ENCODE results near the gene KSR2. TPM values are rescaled to one million over a fixed set of nuclear protein-coding genes. Genes with fewer than 3 reads are reported as not detected.

KSR2 gene
- polyA plus RNA-seq, 3 donors from 2014 or later: not detected

DNA sequence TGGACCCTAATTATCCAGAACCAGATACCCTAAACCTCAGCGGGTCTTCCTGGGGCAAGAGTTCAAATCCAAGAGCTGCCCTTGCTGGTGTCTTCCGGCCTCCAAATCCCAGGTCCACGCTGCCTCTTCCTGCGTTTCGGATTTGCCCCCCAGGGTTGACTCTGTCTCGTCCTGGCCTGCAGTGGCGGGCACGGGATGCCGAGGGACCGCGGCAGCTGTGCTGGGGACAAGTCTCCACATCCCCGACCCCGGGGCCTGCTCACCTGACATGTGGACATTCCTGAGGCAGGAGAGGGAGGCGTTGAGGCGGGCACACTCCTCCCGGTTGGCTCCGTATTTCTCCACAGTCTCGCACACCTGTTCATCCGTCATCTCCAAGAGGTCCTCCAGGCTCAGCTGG, 113.6 kb downstream of the KSR2 start:
- DNase-seq: no peak
- Mint-ChIP-seq H3K9me3 (peaks cover 0 to 6% (median 0%) of the 10 kb centered on the region in 6 donors), H3K4me3 (no peak overlapping the region), H3K4me1 (no peaks in the 10 kb centered on the region), H3K27ac (no peak overlapping the region), H3K27me3 (ENCODE audit: low read depth in 3 of 3) (peaks cover 2% of the 10 kb centered on the region in 3 donors), H3K36me3 (no peaks in the 10 kb centered on the region)

DNA sequence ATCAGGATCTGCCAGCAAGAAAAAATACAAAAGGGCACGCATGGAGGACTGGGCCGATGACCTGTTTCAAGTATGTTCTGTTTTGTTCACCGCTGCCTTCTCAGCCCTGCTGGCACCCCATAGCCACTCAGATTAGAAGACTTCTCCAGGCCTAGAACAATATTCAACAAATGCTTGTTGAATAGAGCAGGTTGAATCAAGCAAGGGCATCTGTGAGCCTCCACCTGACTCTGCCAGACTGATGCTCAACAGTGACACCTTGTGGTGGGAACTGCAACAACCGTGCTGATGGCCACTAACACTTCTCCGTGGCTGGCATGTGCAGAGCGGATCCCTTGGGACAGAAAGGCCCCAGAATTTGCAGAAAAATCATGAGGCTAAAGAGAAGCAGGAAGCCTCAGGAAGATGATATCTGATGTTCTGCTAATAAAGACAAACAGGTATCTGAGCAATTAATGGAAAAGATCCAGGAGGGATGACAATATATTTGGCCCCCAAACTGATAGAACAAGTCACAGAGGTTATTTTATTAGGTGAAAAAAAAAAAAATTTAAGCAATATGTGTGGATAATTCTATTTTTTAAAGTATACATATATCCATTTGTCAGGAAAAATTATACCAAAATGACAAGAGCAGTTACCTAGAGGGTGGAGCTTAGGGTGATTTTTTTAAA, 114.3 kb downstream of the KSR2 start:
- H3K4me3 Mint-ChIP-seq: no peak overlapping the region
- peaks cover 0 to 6% (median 0%) of the 10 kb centered on the region in 6 donors for H3K9me3 Mint-ChIP-seq
- no peaks in the 10 kb centered on the region for H3K4me1 Mint-ChIP-seq
- peaks cover 2 to 6% (median 4%) of the 10 kb centered on the region in 3 donors for H3K27me3 Mint-ChIP-seq (ENCODE audit: low read depth in 3 of 3)
- H3K36me3 Mint-ChIP-seq: no peaks in the 10 kb centered on the region
- no peak for DNase-seq
- H3K27ac Mint-ChIP-seq: no peak overlapping the region

DNA sequence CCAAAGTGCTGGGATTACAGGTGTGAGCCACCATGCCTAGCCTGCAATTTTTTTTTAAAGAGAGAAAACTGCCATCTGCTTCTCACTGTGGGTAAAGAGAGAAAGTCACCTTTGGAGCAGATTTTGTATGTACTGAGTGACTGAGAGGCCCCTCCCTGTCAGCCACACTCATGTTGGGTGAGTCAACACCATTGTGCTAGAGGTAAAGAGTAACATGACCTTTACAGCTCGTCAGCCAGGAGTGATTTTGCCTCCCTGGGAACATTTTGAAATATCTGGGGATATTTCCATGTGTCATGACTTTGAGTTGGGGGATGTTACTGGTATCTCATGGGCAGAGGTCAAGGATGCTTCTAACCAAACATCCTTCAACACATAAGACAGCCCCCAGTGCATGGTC, 115.2 kb downstream of the KSR2 start:
- no peak for DNase-seq
- no peaks in the 10 kb centered on the region for H3K4me1 Mint-ChIP-seq
- H3K27ac Mint-ChIP-seq: no peak overlapping the region
- H3K9me3 Mint-ChIP-seq: peaks cover 0 to 6% (median 0%) of the 10 kb centered on the region in 6 donors
- peaks cover 2 to 6% (median 5%) of the 10 kb centered on the region in 3 donors for H3K27me3 Mint-ChIP-seq (ENCODE audit: low read depth in 3 of 3)
- no peaks in the 10 kb centered on the region for H3K36me3 Mint-ChIP-seq
- no peak overlapping the region for H3K4me3 Mint-ChIP-seq

DNA sequence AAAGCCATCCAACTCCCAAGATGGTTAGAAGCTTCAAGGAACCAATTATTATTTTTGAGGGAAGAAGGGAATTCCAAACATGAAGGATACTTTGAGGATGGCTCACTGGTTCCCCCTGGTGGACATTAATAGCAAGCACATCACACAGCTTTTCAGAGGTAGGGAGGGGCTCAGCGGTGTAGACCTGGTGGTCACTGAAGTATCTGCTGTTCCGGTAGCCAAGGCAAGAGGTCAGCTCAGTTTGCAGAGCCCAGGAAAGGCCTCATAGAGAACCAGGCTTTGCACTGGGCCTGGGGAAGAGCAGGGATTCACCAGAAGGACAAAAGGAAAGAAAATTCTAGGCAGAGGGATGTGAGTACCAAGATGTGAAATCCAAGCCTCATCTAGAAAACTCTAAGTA, 118.7 kb downstream of the KSR2 start:
- no peak overlapping the region for H3K27ac Mint-ChIP-seq
- H3K4me1 Mint-ChIP-seq: no peaks in the 10 kb centered on the region
- no peak for DNase-seq
- no peak overlapping the region for H3K4me3 Mint-ChIP-seq
- H3K9me3 Mint-ChIP-seq: peaks cover 0 to 3% (median 0%) of the 10 kb centered on the region in 6 donors
- H3K36me3 Mint-ChIP-seq: no peaks in the 10 kb centered on the region
- H3K27me3 Mint-ChIP-seq (ENCODE audit: low read depth in 3 of 3): peaks cover 0 to 9% (median 7%) of the 10 kb centered on the region in 3 donors

DNA sequence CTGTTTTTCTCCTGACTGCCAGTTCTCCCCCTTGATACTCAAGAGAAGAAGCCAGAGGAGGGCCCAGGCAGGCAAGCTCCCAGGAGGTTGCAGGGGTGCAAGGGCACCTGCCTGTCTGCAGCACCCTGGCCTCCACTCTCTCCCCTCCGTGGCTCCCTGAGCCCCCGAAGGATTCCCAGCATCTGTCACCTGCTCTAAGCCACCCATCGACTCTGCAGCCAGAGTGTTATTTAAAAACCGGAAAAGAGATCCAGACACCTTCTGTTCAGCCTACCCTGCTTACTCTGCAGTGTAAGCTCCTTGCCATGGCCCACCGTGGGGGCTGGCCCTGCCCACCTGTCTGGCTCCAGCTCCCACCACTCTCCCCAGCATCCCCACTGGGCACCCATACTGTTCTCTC, 121.4 kb downstream of the KSR2 start:
- no peaks in the 10 kb centered on the region for H3K4me1 Mint-ChIP-seq
- H3K9me3 Mint-ChIP-seq: peaks cover 0 to 4% (median 0%) of the 10 kb centered on the region in 6 donors
- no peak for DNase-seq
- no peaks in the 10 kb centered on the region for H3K36me3 Mint-ChIP-seq
- H3K27ac Mint-ChIP-seq: no peak overlapping the region
- H3K4me3 Mint-ChIP-seq: no peak overlapping the region
- H3K27me3 Mint-ChIP-seq (ENCODE audit: low read depth in 3 of 3): peaks cover 0 to 12% (median 9%) of the 10 kb centered on the region in 3 donors

DNA sequence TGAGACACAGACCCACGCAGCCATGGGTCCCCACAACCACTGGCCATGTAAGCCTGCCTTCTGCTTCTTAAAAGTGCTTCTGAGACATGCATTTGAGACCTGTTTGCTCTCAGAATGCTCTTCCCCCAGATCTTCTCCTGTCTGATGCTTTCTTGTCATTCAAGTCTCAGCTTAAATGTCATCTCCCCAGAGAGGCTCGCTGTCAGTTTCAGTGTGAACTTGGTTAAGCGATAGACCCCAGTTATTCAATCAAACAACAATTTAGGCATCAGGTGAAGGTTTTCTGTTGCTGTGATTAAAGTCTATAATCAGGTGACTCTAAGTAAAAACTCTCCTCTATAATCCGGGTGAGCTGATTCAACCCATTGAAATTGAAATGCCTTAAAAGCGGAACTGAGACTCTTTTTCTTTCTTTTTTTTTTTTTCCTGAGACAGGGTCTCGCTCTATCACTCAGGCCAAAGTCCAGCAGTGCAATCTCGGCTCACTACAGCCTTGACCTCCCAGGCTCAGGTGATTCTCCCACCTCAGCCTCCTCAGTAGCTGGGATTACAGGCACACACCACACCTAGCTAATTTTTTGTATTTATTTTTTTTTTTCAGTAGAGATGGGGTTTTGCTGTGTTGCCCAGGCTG, 123.4 kb downstream of the KSR2 start:
- Mint-ChIP-seq H3K4me1 (no peaks in the 10 kb centered on the region), H3K36me3 (no peaks in the 10 kb centered on the region), H3K9me3 (peaks cover 0 to 4% (median 0%) of the 10 kb centered on the region in 6 donors), H3K27ac (no peak overlapping the region), H3K27me3 (ENCODE audit: low read depth in 3 of 3) (peaks cover 0 to 14% (median 9%) of the 10 kb centered on the region in 3 donors), H3K4me3 (no peak overlapping the region)
- DNase-seq: no peak

DNA sequence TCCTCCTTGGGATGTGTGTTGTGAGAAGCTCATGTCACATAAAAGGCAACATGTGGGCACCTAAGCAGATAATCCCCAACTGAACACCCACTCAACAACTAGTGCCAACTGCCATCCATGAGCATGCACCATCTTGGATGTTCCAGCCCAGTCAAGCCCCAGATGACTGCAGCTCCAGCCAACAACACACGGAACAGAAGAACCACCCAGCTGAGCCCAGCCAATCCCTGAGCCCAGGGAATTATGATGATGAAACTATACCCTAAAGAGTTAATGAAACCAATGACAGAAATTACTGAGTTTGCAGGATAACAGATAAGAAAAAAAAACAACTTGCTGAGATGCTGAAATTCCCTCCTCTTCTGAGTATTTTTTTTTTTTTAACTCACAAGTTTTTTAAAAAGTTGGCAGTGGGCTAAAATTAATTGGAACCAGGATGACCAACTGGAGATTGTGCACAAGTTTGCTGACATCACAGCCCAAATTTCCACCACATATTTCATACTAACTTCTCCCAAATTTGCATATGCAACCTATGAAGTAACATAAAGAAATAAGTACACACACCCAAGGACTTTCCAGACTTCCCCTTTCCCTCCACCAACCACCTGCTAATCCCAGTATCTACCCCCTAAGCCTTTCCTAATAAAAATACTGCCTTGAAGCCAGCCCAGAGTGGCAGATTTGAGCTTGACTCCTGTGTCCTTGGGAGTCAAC, 124.5 kb downstream of the KSR2 start:
- Mint-ChIP-seq H3K27me3 (ENCODE audit: low read depth in 3 of 3) (peaks cover 0 to 13% (median 6%) of the 10 kb centered on the region in 3 donors), H3K27ac (no peak overlapping the region), H3K9me3 (peaks cover 0 to 4% (median 0%) of the 10 kb centered on the region in 6 donors), H3K4me3 (no peak overlapping the region), H3K36me3 (no peaks in the 10 kb centered on the region), H3K4me1 (no peaks in the 10 kb centered on the region)
- DNase-seq: no peak

DNA sequence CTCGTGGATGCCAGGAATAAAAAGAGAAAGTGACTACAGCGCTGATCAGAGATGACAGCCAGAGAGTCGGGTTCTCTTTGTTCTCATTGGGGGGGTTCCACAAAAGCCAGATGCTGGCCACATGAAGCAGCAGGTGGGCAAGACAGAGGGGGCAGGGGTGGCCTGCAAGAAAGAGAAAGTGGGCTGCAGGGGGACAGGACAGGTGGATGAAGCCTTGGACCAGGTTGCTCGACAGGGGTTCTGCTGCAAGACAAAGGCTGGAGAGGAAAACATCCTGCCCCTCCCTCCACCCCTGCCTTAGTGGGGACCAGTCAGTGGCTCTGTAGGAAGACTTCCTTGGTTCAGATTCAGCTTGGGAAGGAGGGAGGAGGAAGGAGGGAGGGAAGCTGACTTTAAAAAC, 126.2 kb downstream of the KSR2 start:
- Mint-ChIP-seq H3K9me3 (peaks cover 0 to 4% (median 0%) of the 10 kb centered on the region in 6 donors), H3K27me3 (ENCODE audit: low read depth in 3 of 3) (peaks cover 0 to 11% (median 4%) of the 10 kb centered on the region in 3 donors), H3K36me3 (no peaks in the 10 kb centered on the region), H3K27ac (no peak overlapping the region), H3K4me1 (no peaks in the 10 kb centered on the region), H3K4me3 (no peak overlapping the region)
- no peak for DNase-seq

DNA sequence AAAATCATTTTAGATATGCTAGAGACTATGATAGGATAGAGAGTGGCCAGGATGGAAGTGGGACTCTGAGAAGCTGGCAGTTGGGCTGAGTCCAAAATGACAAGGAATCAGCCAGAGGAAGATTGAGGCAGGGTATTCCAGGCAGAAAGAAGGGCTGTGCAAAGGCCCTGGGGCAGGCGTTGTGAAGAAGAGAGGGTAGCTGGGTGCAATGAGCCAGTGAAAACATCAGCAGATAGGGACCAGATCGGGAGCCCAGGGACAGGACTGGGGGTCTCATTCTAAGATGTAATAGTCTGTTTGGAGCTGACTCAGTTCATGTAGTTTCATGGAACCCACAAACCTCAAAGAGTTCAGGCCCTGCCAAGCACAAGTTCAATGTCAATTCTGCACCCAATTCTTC, 126.6 kb downstream of the KSR2 start:
- H3K9me3 Mint-ChIP-seq: peaks cover 0 to 4% (median 0%) of the 10 kb centered on the region in 6 donors
- H3K4me3 Mint-ChIP-seq: no peak overlapping the region
- no peak for DNase-seq
- peaks cover 0 to 2% of the 10 kb centered on the region in 2 donors for H3K4me1 Mint-ChIP-seq
- no peak overlapping the region for H3K27ac Mint-ChIP-seq
- H3K36me3 Mint-ChIP-seq: no peaks in the 10 kb centered on the region
- H3K27me3 Mint-ChIP-seq (ENCODE audit: low read depth in 3 of 3): peaks cover 0 to 11% (median 4%) of the 10 kb centered on the region in 3 donors

DNA sequence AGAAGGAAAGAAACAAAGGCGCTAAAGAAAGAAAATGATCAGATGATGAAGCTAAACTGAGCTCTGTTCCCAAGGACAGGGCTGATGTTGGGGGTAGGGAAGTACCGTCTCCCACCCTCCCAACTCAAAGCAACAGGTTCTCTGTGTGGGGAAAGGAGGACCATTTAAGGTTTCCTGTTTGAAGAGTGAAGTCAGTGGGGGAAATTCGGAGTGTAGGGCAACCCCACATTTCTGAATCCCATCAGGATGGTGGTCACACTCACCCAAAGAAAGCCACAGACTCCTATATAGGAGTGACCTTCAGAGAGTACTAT, 131.1 kb downstream of the KSR2 start:
- H3K27me3 Mint-ChIP-seq (ENCODE audit: low read depth in 3 of 3): peaks cover 0 to 6% (median 2%) of the 10 kb centered on the region in 3 donors
- no peak overlapping the region for H3K27ac Mint-ChIP-seq
- no peaks in the 10 kb centered on the region for H3K9me3 Mint-ChIP-seq
- no peaks in the 10 kb centered on the region for H3K36me3 Mint-ChIP-seq
- no peak for DNase-seq
- H3K4me3 Mint-ChIP-seq: no peak overlapping the region
- H3K4me1 Mint-ChIP-seq: peaks cover 0 to 7% of the 10 kb centered on the region in 2 donors

DNA sequence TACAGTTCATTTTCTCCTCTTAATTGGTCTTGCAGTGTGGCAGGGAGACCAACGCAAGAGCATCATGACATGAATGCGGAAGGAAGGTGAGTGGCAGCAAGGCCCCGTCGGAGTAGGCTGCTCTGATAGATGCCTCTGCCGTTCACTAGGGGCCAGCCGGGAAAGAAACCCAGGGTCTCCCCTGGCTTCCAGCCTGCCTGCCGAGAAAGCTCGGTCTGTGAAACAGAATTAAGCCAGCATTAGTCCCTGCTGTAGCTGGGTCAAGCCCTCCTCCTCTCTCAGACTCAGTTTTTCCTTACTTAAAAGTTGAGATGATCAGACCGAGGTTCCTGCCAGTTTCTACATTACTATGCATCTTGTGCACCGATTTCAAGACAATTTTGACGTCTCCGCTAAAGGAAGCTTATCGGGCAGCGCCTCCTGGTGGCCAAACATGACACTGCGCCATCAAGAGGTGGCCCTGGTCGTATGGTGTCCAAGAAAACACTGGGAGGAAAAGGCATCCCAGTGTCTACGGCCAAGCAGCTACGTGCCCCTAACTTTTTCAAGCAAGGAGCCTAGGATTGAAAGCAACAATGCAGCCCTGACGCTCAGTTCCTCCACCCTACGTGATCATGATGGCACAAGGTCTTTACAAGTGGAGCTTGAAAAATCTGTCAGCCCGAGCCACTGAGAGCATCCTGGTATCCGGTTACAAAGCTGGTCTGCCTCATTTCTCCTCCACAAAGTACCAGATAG, 131.6 kb downstream of the KSR2 start:
- Mint-ChIP-seq H3K27ac (no peak overlapping the region), H3K36me3 (no peaks in the 10 kb centered on the region), H3K4me3 (peak overlapping the region in 4 of 5 donors; percentile 5 to 70 (median 11)), H3K4me1 (peaks cover 0 to 7% of the 10 kb centered on the region in 2 donors), H3K27me3 (ENCODE audit: low read depth in 3 of 3) (peaks cover 0 to 9% (median 2%) of the 10 kb centered on the region in 3 donors), H3K9me3 (no peaks in the 10 kb centered on the region)
- DNase-seq: peak; percentile 18 to 49 (median 41)

DNA sequence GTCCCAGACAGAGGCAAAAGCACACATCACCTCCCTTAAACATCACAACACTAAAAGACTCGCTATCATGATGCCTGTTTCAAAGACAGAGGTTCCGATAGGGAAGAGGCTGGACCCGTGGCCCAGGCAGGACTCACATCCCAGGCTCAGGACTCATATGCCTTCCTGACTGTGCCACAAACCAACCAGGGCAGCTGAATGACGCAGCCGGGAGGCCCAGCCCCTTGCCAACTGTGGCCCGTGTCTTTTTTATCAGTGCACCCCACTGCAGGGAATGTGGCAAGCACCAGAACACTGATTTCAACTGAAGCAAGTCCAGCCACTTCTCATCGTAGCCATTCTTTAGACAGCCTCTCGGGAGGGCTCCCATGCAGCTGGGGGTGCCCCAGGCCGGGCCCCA, 132.3 kb downstream of the KSR2 start:
- peaks cover 0 to 7% of the 10 kb centered on the region in 2 donors for H3K4me1 Mint-ChIP-seq
- H3K4me3 Mint-ChIP-seq: no peak overlapping the region
- H3K27me3 Mint-ChIP-seq (ENCODE audit: low read depth in 3 of 3): peaks cover 0 to 7% (median 2%) of the 10 kb centered on the region in 3 donors
- no peak for DNase-seq
- H3K36me3 Mint-ChIP-seq: no peaks in the 10 kb centered on the region
- no peak overlapping the region for H3K27ac Mint-ChIP-seq
- H3K9me3 Mint-ChIP-seq: no peaks in the 10 kb centered on the region

DNA sequence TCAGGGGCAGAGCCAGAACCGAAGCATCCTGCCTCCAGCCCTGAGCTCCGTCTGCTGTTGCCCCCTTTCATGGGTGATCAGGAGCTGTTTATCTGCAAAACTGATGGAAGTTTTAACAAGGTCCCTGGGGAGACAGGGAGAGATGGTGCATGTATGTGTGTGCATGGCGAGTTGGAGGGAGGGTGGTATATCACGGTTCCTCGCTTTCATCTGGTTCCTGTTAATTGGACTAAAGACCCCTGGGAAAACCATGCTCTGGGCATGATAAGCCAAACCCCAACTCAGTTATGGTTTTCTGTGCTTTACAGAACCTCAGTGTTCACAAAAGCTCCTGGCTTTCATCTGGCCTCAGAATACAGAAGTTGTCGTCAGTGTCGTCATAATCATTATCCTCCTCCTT, 133.6 kb downstream of the KSR2 start:
- Mint-ChIP-seq H3K36me3 (no peaks in the 10 kb centered on the region), H3K27ac (no peak overlapping the region), H3K27me3 (ENCODE audit: low read depth in 3 of 3) (peaks cover 0 to 7% (median 2%) of the 10 kb centered on the region in 3 donors), H3K4me1 (peaks cover 0 to 7% of the 10 kb centered on the region in 2 donors), H3K9me3 (peaks cover 0 to 2% (median 0%) of the 10 kb centered on the region in 6 donors), H3K4me3 (no peak overlapping the region)
- DNase-seq: no peak

All from immature natural killer cell (primary cell).